Renal cortex interstitium (tissue), 11 donors: Measurements from ENCODE around the gene RAD23B. TPM values are rescaled to one million over a fixed set of nuclear protein-coding genes. Genes with fewer than 3 reads are reported as not detected.
"Not testable (repeated sequence)": the region's sequence is repeated elsewhere in the genome, so short reads cannot be mapped to it uniquely, and the experiment has no call there.

Experiments
- DNase-seq, 11 donors: peaks; one replicate each; pipeline ENCODE4 v3.0.0-alpha.2; 2013; ENCODE audit warnings: low read depth in 9 of 11, low spot score in 4 of 11; ENCODE audit errors: extremely low read depth in 1 of 11
- polyA plus RNA-seq, 3 donors: library from polyadenylated mRNA; unstranded; fragments of 120-200 nt; gene quantifications; one replicate each; pipeline ENCODE4 v1.2.1, GENCODE V29; 2013; ENCODE audit not compliant: insufficient read length in 3 of 3

Gene RAD23B
- polyA plus RNA-seq, 3 donors: 123 to 150 (median 146) TPM

DNA sequence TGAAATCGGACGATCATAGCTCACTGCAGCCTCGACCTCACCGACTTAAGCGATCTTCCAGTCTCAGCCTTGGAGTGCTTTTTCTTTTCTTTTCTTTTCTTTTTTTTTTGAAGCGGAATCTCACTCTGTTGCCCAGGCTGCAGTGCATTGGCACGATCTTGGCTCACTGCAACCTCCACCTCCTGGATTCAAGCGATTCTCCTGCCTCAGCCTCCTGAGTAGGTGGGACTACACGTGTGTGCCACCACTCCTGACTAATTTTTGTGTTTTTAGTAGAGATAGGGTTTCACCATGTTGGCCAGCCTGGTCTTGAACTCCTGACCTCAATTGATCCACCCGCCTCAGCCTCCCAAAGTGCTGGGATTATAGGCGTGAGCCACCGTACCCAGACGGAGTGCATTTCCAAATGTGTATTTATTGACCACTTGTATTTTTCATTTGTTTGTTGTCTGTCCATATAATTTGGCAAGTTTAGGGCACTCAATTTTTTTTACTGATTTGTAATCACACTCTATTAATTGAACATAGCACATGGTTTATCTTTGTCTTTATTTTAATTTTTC is 23.2 kb upstream of the RAD23B start:
- DNase-seq: not testable (repeated sequence)

DNA sequence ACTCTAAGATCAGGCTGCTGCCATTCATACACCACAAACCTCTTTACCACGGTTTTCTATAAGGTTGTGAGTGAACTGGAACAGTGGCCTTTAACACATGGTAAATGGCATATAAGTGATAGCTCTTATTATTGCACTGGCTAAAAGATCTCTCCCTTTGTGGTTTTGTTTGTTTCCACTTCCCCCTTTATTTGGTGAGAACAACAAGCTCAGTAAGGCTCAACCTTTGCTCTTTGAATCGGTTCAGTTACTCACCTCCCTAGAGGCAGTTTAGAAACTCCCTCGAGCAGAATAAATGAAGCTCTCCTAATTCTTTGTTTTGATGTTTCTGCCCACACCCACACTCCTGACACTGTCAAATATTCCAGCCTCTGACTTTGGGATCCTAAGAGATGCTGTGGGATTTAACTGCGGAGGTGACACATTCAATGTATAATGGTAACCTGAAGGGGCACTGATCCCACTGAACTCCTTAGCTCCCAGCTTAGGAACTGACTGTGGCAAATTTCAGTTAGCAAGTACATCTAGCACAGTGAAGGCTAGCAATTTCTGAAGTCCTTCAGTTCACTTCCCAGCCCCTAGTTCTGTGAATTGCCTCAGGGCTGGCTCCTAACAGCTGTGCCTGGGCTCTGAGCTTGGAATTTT is 22.5 kb upstream of the RAD23B start:
- DNase-seq: no peak

DNA sequence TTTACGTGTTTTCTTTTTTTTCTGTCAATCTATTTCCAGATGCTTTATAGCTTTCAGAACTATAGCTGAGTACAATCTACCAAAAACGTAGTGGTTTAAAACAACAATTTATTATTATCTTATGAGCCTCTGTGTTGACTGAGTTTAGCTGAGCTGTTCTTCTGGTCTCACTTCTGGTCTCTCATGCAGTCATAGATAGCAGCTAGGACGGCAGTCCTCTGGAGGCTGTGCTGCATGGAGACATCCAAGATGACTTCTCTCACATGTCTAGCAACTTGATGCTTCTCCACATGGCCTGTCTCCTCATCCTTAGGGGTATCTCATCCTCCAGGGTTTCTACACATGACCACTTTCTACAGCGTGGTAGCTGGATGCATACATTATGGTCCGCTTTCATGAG is 22.0 kb upstream of the RAD23B start:
- no peak for DNase-seq

GRCh38 chr9:107263289-107263688 is 19.8 kb upstream of the RAD23B start:
- no peak for DNase-seq

DNA sequence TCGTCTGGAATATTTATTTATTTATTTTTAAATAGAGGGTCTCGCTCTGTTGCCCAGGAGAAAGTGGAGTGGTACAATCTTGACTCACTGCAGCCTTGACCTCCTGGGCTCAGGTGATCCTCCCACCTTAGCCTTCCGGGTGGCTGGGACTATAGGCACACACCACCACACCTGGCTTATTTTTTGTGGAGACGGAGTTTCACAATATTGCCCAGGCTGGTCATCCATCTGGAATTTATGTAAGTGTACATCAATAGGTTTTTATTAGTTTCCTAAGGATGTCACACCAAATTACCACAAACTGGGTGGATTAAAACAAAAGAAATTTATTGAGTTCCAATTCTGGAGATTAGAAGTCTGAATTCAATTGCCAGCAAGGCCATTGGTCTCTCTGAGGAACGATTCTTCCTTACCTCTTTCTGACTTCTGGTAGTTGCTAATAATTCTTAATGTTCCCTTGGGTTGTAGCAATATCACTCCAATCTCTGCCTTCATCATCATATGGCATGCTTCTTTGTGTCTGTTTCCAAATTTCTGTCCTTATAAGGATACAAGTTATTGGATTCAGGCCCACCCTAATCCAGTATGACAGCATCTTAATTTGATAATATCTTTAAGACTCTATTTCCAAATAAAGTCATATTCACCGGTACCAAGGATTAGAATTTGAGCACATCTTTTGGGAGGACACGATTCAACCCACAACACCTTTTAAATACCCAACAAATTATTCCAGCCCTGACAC is 16.3 kb upstream of the RAD23B start:
- no peak for DNase-seq

DNA sequence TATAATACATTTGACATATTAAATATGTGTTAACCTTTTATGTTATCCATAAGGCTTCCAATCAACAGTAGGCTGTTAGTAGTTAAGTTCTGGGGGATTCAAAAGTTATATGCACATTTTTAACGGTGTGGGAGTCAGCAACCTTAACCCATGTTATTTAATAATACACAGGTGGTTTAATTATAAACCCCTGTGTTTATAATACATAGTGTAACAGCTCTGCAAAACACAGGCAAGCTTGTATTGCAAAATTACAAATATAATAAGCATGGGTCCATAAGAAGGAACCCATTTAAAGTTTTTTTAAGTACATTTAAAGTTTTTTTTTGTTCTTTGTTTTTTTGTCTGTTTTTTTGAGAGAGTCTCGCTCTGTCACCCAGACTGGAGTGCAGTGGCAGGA is 14.5 kb upstream of the RAD23B start:
- no peak for DNase-seq

DNA sequence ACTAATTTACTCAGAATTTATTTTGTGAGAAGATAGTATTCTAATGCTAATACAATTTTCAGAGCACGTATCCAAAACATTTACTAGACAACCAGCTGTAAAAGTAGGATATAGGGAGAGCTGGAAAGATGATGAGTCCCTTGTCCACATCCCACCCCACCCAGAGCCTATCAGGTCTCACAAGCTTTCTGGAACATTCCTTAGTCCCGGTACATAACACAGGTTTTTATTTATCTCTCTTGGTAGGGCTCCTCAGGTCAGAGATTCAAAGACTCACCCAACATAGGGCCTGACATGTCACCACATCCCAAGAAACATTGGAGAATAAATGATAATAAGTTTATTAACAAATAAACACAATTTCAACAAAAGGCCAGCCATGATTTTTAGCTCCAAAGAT is 13.8 kb upstream of the RAD23B start:
- DNase-seq: no peak

- DNase-seq: no peak
These were observed 13.4 kb upstream of the RAD23B start for GRCh38 chr9:107269681-107270080.

- no peak for DNase-seq
These were observed 13.0 kb upstream of the RAD23B start for GRCh38 chr9:107270082-107270481.

GRCh38 chr9:107270580-107270979 is 12.5 kb upstream of the RAD23B start:
- no peak for DNase-seq

GRCh38 chr9:107273634-107274033 is 9.4 kb upstream of the RAD23B start:
- DNase-seq: no peak

DNA sequence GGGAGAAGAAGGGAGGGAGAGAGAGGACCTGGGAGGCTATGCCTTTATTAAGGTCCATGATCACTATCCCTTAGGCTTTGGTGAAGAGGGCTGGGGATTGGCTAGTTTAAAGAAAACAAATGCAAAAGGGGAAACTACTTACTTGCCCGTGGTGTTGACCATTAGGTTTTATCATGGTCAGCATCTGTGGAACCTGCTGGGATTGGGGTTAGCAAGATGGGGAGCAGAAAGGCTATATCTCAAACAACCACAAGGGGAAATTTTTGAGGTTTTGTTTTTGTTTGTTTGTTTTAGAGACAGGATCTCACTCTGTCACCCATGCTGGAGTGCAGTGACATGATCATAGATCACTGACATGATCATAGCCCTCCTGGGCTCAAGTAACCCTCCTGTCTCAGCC is 9.0 kb upstream of the RAD23B start:
- no peak for DNase-seq

- no peak for DNase-seq
These were observed 8.1 kb upstream of the RAD23B start for GRCh38 chr9:107274953-107275422.

DNA sequence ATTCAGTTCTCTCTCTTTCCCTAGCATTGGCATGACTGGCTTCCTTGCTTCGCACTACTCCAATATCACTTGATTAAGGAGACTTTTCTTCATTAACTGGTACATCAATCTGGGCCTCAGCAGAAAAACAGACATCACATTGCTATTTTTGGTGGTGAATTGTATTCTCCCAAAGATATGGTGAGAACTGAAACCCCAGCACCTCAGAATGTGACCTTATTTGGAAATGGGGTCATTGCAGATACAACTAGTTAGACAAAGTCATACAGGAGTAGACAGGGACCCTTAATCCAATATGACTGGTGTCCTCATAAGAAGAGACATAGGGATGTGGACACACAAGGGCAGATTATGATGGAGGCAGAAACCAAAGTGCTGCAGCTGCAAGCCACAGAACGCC is 7.5 kb upstream of the RAD23B start:
- DNase-seq: no peak

DNA sequence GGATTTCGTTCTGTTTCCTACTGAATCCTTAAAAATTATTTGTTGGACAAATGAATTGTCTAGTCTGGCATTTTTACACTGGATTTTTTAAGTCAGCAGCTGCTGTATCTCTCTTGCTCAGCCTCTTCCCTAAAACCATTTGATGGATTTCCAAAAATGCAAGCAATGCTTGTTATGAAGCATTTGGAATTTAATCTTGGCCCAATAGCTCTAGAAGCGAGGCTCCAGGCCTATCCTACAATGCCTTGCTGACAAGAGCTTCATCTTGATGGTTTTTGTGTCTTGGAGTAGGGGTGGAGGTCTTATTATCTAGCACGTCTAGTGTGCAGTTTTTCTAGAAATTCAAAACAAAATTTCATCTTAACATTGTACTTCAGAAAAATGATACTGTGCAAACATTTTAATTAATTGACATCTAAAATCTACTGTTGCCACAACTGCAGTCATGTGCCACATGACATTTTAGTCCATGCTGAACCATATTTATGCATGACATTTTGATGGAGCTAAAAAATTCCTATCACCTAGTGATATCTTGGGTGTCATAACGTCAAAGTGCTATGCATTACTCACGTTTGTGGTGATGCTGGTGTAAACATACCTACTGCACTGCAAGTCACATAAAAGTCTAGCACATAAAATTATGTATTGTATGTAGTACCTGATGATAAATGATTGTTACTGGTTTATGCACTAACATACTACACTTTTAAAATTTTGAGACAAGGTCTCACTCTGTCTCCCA is 5.9 kb upstream of the RAD23B start:
- no peak for DNase-seq

- DNase-seq: no peak
These were observed 5.3 kb upstream of the RAD23B start for GRCh38 chr9:107277801-107278200.

DNA sequence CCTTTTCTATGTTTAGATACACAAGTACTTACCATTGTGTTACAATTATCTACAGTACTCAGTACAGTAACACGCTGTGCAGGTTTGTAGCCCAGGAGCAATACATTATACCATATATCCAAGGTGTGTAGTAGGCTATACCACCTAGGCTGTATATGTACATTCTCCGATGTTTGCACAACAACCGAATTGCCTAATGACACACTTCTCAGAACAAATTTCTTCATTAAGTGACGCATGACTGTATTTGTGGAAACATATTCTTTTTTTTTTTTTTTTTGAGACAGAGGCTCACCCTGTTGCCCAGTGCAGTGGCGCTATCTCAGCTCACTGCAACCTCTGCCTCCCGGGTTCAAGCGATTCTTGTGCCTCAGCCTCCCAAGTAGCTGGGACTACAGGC is 4.0 kb upstream of the RAD23B start:
- no peak for DNase-seq

DNA sequence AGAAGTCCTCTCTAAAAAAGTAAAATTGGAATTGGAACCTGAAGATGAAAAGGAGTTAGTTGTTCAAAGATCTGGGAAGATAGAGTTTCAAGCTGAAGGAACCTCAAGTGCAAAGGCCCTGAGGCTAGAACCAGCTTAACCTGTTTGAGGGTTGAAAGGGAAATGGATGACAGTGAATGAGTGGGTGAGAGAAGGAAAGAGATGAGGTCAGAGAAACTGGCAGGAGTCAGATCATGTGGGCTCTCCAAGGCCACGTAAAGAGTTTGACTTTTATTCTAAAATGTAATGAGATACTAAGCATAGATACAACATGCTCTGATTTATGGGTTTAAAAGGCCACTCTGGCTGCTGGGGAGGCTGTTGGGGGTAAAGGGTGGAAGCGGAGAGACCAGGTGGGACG is 2.5 kb upstream of the RAD23B start:
- DNase-seq: no peak

DNA sequence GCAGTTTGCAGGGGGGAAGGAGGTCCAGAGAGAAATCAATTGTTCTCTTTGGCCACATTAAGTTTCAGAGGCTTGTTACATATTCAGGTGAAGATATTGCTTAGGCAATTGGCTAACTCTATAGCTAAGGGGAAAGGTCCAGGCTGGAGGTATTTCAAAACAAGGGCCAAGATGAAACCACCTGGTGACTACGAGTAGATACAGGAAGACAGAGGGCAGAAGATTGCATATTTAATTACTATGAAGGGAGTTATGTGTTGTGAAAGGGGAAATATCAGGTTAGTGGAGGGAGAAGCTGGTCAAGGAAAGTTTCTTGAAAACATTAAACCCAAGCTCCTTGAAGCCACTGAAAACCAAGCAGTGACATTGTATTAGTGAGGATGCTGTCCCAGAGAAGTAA is 1.9 kb upstream of the RAD23B start:
- no peak for DNase-seq
